ENCODE data around the gene FBXO11. TPM values are rescaled to one million over a fixed set of nuclear protein-coding genes. Genes with fewer than 3 reads are reported as not detected.
A peak's percentile ranks its signal among the peaks of the same experiment; 100 is the strongest.

Gene FBXO11
- total RNA-seq, 3 donors from 2014 or later (not counting 1 experiment from before 2014, with no cell fraction given), result 104 to 110 (median 105) TPM

DNA sequence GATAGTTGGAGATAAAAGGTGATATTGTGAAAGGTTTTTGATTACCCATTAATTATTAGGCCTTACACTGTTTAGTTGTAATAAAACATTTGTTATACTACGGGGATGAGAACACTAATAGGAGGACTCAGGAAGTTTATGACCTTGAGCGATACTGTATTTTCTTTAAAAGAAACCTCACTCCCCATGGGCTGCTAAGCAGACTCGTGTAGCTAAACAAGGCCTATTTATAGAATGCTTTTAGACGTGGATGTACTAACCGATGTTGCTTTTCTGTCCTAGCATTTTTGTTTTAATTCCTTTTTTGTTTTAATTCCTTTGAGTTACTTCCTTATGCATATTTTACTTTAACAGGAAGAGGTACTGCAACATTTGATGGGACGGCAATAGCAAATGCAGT, 100.4 kb downstream of the FBXO11 start:
- Histone ChIP-seq H3K27me3 (ENCODE audit: control insufficient read depth, insufficient read depth, low read length) (no peaks in the 10 kb centered on the region), H3K4me3 (ENCODE audit: low read length) (no peak overlapping the region), H3K27ac (ENCODE audit: low read length) (no peak overlapping the region), H3K9me3 (ENCODE audit: control insufficient read depth, insufficient read depth, low read length) (peaks cover 7% of the 10 kb centered on the region), H3K4me1 (ENCODE audit: control insufficient read depth, insufficient read depth, low read length) (no peaks in the 10 kb centered on the region), H3K36me3 (ENCODE audit: control insufficient read depth, insufficient read depth, low read length) (peaks cover 85% of the 10 kb centered on the region)
- ATAC-seq (no peak), DNase-seq (no peak)
- no peaks in the 10 kb centered on the region for H3K27me3 Mint-ChIP-seq (ENCODE audit: low read depth in 2 of 2)
- no peak overlapping the region for H3K4me3 Mint-ChIP-seq
- intact Hi-C loops (cut with micrococcal nuclease), result no loop called here
- peaks cover 11% of the 10 kb centered on the region for H3K36me3 Mint-ChIP-seq
- H3K27ac Mint-ChIP-seq, result peak overlapping the region in 1 of 2 donors; percentile 16
- TF ChIP-seq, protein P1, sequence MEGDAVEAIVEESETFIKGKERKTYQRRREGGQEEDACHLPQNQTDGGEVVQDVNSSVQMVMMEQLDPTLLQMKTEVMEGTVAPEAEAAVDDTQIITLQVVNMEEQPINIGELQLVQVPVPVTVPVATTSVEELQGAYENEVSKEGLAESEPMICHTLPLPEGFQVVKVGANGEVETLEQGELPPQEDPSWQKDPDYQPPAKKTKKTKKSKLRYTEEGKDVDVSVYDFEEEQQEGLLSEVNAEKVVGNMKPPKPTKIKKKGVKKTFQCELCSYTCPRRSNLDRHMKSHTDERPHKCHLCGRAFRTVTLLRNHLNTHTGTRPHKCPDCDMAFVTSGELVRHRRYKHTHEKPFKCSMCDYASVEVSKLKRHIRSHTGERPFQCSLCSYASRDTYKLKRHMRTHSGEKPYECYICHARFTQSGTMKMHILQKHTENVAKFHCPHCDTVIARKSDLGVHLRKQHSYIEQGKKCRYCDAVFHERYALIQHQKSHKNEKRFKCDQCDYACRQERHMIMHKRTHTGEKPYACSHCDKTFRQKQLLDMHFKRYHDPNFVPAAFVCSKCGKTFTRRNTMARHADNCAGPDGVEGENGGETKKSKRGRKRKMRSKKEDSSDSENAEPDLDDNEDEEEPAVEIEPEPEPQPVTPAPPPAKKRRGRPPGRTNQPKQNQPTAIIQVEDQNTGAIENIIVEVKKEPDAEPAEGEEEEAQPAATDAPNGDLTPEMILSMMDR (IDR thresholded peaks at IDR 0.05), result no peak
- H3K9me3 Mint-ChIP-seq, result peaks cover 3 to 6% of the 10 kb centered on the region in 2 donors
- peaks cover 0 to 4% of the 10 kb centered on the region in 2 donors for H3K4me1 Mint-ChIP-seq
- 94% methylated on average over 4 of the region's 6 CpGs for WGBS (ENCODE audit: insufficient coverage)

DNA sequence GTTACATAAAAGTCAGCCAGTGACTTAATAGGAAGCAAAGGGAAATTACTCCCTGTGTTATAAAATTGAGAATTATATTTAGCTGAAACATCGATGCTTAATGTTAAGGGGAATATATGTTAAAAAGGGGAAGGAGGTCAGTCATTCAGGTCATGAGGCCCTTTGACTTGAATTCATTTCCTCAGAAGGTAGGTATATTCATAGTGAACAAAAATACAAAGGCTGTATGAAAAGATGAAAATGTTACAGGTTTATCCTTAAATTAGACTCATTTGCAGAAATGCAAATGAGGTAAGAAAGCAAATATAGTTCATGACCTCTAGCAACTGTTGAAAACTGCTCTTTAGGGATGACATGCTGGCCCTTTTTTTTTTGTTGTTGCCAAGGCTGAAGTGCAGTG, 102.5 kb downstream of the FBXO11 start:
- ATAC-seq (no peak), DNase-seq (no peak)
- Histone ChIP-seq H3K4me1 (ENCODE audit: control insufficient read depth, insufficient read depth, low read length) (no peaks in the 10 kb centered on the region), H3K27ac (ENCODE audit: low read length) (no peak overlapping the region), H3K4me3 (ENCODE audit: low read length) (no peak overlapping the region), H3K9me3 (ENCODE audit: control insufficient read depth, insufficient read depth, low read length) (peaks cover 7% of the 10 kb centered on the region), H3K36me3 (ENCODE audit: control insufficient read depth, insufficient read depth, low read length) (peaks cover 85% of the 10 kb centered on the region), H3K27me3 (ENCODE audit: control insufficient read depth, insufficient read depth, low read length) (no peaks in the 10 kb centered on the region)
- Mint-ChIP-seq H3K4me1 (peaks cover 6 to 11% of the 10 kb centered on the region in 2 donors), H3K27me3 (ENCODE audit: low read depth in 2 of 2) (no peaks in the 10 kb centered on the region), H3K4me3 (no peak overlapping the region), H3K9me3 (peaks cover 3 to 6% of the 10 kb centered on the region in 2 donors), H3K36me3 (peaks cover 26% of the 10 kb centered on the region), H3K27ac (no peak overlapping the region)
- TF ChIP-seq, protein P1 (IDR thresholded peaks at IDR 0.05), result no peak
- 81% methylated on average over 1 of the region's 1 CpG for WGBS (ENCODE audit: insufficient coverage)
- intact Hi-C loops (cut with micrococcal nuclease), result no loop called here

DNA sequence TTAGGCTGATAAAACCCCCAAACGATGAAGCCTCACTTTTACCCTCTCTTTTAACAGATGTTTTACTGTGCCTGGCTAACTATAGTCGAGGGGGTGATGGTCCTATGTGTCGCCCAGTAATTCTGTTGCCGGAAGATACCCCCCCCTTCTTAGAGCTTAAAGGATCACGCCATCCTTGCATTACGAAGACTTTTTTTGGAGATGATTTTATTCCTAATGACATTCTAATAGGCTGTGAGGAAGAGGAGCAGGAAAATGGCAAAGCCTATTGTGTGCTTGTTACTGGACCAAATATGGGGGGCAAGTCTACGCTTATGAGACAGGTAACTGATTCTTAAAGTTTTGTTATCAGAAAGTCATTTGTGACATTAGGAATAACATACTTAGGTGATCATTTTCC, 102.9 kb downstream of the FBXO11 start:
- H3K4me3 Mint-ChIP-seq, result no peak overlapping the region
- intact Hi-C loops (cut with micrococcal nuclease), result no loop called here

More for the DNA sequence above, 102.9 kb downstream of the FBXO11 start:
- Histone ChIP-seq H3K4me1 (ENCODE audit: control insufficient read depth, insufficient read depth, low read length) (no peaks in the 10 kb centered on the region), H3K9me3 (ENCODE audit: control insufficient read depth, insufficient read depth, low read length) (peaks cover 7% of the 10 kb centered on the region), H3K27ac (ENCODE audit: low read length) (no peak overlapping the region), H3K27me3 (ENCODE audit: control insufficient read depth, insufficient read depth, low read length) (no peaks in the 10 kb centered on the region), H3K36me3 (ENCODE audit: control insufficient read depth, insufficient read depth, low read length) (peaks cover 84% of the 10 kb centered on the region), H3K4me3 (ENCODE audit: low read length) (no peak overlapping the region)
- Mint-ChIP-seq H3K4me1 (peaks cover 6 to 14% of the 10 kb centered on the region in 2 donors), H3K36me3 (peaks cover 26% of the 10 kb centered on the region), H3K27ac (no peak overlapping the region), H3K27me3 (ENCODE audit: low read depth in 2 of 2) (no peaks in the 10 kb centered on the region), H3K9me3 (peaks cover 3 to 6% of the 10 kb centered on the region in 2 donors)
- WGBS (ENCODE audit: insufficient coverage), result 98% methylated on average over 5 of the region's 7 CpGs
- ATAC-seq (no peak), DNase-seq (no peak)
- TF ChIP-seq, protein P1 (IDR thresholded peaks at IDR 0.05), result no peak
